Measurements from ENCODE around the gene OPCML.

DNA sequence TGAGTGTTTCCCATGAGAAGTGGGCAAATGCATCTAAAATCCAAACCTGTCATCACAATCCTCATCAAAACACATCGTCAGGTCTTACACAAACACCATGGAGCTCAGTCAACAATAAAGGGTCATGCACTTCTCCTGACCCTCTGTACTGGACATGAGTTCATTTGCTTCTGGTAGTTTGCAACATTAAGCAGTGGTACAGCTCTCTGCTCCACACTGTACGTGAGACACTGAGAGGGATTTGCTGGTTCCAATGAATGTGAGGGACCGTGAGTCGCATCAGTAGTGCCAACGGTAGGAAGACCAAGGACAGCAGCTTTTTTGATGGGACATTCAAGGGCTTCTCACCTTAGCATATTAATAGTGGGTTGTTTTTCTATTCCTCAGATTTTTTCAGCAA is 752.3 kb downstream of the OPCML start:
- TF ChIP-seq, protein P1, sequence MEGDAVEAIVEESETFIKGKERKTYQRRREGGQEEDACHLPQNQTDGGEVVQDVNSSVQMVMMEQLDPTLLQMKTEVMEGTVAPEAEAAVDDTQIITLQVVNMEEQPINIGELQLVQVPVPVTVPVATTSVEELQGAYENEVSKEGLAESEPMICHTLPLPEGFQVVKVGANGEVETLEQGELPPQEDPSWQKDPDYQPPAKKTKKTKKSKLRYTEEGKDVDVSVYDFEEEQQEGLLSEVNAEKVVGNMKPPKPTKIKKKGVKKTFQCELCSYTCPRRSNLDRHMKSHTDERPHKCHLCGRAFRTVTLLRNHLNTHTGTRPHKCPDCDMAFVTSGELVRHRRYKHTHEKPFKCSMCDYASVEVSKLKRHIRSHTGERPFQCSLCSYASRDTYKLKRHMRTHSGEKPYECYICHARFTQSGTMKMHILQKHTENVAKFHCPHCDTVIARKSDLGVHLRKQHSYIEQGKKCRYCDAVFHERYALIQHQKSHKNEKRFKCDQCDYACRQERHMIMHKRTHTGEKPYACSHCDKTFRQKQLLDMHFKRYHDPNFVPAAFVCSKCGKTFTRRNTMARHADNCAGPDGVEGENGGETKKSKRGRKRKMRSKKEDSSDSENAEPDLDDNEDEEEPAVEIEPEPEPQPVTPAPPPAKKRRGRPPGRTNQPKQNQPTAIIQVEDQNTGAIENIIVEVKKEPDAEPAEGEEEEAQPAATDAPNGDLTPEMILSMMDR (CRISPR knock-in tag; IDR thresholded peaks at IDR 0.05), result no peak
- TF ChIP-seq EZH2 (conservative IDR thresholded peaks at IDR 0.05; ENCODE audit: low read depth, low read length) (no peak), MAFK (conservative IDR thresholded peaks at IDR 0.05 in 1 of 2, IDR thresholded peaks at IDR 0.05 in 1 of 2; ENCODE audit: low read length in 2 of 2) (no peak), ZNF317 (CRISPR knock-in tag; IDR thresholded peaks at IDR 0.05) (no peak), IKZF1 (IDR thresholded peaks at IDR 0.05) (no peak), ETV6 (CRISPR knock-in tag; conservative IDR thresholded peaks at IDR 0.05) (no peak), POLR2A (IDR thresholded peaks at IDR 0.05; ENCODE audit: insufficient read depth in 1 of 2, low read depth in 2 of 2, low read length in 2 of 2) (no peak)
- TF ChIP-seq, protein P2, sequence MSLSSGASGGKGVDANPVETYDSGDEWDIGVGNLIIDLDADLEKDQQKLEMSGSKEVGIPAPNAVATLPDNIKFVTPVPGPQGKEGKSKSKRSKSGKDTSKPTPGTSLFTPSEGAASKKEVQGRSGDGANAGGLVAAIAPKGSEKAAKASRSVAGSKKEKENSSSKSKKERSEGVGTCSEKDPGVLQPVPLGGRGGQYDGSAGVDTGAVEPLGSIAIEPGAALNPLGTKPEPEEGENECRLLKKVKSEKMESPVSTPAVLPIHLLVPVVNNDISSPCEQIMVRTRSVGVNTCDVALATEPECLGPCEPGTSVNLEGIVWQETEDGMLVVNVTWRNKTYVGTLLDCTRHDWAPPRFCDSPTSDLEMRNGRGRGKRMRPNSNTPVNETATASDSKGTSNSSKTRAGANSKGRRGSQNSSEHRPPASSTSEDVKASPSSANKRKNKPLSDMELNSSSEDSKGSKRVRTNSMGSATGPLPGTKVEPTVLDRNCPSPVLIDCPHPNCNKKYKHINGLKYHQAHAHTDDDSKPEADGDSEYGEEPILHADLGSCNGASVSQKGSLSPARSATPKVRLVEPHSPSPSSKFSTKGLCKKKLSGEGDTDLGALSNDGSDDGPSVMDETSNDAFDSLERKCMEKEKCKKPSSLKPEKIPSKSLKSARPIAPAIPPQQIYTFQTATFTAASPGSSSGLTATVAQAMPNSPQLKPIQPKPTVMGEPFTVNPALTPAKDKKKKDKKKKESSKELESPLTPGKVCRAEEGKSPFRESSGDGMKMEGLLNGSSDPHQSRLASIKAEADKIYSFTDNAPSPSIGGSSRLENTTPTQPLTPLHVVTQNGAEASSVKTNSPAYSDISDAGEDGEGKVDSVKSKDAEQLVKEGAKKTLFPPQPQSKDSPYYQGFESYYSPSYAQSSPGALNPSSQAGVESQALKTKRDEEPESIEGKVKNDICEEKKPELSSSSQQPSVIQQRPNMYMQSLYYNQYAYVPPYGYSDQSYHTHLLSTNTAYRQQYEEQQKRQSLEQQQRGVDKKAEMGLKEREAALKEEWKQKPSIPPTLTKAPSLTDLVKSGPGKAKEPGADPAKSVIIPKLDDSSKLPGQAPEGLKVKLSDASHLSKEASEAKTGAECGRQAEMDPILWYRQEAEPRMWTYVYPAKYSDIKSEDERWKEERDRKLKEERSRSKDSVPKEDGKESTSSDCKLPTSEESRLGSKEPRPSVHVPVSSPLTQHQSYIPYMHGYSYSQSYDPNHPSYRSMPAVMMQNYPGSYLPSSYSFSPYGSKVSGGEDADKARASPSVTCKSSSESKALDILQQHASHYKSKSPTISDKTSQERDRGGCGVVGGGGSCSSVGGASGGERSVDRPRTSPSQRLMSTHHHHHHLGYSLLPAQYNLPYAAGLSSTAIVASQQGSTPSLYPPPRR (CRISPR knock-in tag; IDR thresholded peaks at IDR 0.05; ENCODE audit: borderline replicate concordance), result no peak

Data from HepG2 (cell line).